HG02852 (cell line): ENCODE results near the gene RIPPLY1.

Experiments
- ATAC-seq: cut with Tn5 transposase; IDR thresholded peaks from one replicate; pipeline ENCODE4 v1.9.1; 2021; ENCODE audit warnings: mild to moderate bottlenecking, moderate library complexity; ENCODE audit not compliant: unreplicated experiment

RIPPLY1 gene, protein sequence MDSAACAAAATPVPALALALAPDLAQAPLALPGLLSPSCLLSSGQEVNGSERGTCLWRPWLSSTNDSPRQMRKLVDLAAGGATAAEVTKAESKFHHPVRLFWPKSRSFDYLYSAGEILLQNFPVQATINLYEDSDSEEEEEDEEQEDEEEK

DNA sequence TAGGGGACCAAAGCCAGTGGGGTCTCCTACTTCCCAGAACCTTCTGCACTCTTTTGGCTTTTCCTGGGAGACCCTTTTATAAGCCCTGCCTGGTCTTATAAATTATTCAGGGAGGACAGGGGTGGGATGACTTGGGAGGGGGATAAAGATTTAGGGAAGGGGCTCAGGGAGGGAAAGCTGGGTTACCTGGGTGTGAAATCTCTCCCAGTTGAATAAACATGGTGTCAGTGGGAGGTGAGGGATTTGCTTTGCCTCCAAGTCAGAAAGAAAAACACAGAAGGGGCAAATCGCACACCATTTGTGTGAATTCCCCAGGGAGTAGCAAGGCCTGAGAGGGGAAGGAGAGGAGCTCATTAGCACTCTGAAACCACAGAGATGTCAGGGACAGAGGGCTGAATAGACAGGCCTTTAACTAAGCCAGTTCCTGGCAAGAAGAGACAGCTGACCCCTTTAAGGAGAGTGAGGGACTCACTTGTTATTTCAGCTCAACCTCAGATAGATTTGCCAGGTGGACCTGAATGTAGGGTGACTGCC, at the start of gene RIPPLY1:
Gene RIPPLY1 (minus strand): TSS at position 51 of the 534 bp plus-strand sequence. CDS start 54 bp downstream, outside the sequence.
- no peak for ATAC-seq

DNA sequence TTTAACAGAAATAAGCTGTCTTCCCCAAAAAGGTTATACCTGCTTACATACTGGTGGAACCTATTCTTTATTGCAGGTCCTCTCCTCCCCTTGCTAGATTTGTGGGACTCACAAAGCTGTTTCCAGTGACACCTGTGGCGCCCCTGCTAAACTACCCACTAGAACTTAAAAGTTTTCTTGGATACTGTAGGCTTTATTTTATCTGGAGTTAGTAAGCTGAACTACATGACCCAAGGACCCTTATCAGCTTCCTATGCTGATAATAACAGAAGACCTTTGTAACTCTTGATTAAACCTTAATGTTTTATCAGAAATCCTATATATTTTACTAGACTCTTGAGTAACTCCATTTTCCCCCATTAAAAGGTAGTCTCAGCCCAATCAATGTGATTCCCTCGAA, 49.4 kb upstream of the RIPPLY1 start:
- ATAC-seq = no peak

DNA sequence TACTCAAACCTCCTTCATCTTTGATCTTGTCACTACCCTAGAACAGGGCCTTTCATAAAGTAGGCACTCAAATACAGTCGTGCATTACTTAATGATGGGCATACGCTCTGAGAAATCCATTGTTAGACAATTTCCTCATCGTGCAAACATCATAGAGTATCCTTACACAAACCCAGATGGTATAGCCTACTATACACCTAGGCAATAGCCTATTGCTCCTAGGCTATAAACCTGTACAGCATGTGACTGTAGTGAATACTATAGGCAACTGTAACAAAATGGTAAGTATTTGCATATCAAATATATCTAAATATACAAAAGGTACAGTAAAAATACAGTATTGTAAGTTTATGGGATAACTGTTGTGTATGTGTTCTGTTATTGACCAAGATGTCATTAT, 48.9 kb upstream of the RIPPLY1 start:
- no peak for ATAC-seq

DNA sequence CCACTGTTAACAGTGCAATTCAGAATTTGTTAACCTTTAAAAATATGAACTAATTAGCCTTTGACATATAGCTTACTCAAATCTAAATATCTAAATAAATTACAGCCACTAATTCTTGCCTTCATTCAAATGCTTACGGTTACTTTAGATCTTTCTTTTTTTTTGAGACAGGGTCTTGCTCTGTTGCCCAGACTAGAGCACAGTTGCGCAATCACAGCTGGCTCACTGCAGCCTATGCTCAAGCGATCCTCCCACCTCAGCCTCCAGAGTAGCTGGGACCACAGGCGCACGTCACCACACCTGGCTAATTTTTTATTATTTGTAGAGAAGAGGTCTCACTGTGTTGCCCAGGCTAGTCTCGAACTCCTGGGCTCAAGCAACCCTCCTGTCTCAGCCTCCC, 48.1 kb upstream of the RIPPLY1 start:
- ATAC-seq = no peak

DNA sequence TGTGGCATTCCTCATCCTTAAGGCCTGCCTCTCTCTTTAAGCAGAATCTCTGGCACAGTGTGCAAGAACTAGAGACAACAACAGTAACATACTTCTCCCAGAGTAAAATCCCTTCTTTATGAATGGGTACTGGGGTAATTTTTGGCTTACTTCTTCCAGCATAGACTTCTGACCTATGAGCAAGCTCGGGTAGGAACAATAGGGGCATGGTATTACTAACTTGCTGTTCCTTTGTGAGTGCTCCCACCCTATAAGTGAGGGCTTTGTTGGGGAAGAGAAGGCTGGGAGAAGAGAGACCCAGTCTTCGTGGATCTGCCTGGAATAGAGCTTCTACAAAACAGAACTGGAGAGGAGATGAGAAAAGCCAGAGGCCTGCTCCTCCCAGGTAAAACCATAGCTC, 47.2 kb upstream of the RIPPLY1 start:
- ATAC-seq = no peak

DNA sequence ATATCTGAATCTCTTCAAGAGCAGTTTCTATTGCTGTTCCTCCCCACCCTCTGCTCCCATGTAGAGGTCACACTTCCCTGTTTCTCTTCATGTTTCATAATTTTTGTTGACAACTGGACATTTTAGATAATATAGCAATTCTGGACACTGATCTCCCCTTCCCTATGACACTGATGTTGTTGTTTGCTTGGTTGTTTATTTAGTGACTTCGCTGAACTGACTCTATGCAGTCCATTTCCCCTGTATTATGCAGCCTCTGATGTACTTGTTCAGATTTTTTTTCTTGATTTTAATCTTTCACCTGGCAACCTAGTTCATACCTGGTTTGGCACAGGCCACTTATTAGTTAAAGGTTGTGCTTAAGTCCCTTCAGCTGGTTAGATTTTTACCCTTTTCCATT, 46.2 kb upstream of the RIPPLY1 start:
- ATAC-seq = no peak

DNA sequence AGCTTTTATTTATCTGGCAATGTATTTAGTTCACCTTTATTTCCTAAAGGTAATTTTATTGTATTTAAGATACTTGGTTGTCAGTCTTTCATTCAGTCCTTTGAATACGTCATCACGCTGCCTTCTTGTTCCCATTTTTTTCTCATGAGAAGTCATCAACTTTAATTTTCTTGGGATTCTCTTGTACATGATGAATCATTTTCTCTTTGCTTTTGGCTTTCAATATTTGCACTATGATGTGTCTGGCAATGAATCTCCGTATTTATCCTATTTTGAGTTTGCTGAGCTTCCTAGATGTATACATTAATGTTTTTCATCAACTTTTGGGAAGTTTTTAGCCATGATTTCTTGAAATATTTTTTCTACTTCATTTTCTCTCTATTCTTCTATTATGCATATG, 45.5 kb upstream of the RIPPLY1 start:
- no peak for ATAC-seq

DNA sequence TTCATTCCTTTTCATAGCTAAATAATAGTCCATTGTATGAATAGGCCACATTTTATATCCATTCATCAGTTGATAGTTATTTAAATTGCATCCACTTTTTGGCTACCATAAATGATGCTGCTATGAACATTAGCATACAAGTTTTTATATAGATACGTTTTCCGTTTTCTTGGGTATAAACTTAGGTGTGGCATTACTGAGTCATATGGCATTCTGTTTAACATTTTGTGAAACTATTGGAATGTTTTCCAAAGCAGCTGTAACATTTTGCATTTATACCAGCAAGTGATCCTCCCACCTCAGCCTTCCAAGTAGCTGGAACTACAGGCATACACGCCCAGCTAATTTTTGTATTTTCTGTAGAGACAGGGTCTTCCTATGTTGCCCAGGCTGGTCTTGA, 43.3 kb upstream of the RIPPLY1 start:
- no peak for ATAC-seq

DNA sequence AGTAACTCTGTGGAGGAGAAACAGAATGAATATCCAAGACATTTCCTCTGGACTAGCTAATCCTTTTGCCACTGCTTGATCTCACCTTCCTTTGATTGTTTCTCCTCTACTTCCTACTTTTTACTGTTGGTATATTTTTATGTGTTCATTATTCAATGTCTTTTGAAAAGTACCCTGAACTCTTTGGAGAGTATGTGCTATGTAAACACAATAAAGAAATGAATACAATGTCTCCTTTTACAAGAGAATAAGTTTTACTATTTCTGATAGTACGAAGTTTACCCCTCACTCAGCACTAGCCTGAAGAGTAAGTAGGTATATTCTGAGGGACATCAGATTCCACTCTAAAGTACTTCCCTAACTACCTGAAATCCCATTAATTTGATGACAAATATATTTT, 36.9 kb upstream of the RIPPLY1 start:
- ATAC-seq = no peak

DNA sequence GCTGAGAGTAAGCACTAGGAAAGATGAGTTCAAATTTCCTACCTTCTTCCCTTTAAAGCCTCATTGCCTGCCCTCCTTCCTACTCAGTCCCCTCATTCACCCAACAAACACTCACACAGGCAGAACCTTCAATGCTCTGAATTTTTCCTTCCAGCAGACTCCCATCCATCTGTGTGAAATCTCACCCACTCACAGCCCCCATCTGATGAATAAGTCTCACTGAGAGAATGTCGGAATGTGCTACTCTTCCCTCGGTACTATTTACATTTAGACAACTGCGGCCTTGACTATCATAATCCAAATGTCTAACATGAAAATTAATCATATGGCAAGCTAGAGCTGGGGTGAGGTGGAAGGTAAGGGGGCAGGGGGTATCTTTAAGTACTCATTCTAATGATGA, 36.4 kb upstream of the RIPPLY1 start:
- ATAC-seq = no peak

DNA sequence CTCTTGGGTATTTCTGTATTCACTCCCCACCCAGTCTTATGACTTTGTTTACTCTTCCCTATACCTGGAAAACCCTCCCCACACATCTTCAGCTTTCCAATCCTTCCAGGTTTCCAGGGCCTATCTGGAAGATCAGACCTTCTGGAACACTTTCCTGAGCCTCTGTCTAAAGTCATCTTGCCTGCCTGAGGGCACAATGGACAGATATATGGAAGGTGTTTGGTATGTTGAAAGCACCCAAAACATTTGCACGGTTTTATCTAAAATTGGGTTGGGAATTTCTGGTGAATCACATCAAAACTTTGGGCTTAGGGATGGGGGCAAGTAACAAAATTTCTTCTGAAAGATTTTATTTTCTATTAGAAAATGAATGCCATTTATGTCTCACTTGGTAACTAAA, 33.1 kb upstream of the RIPPLY1 start:
- no peak for ATAC-seq

DNA sequence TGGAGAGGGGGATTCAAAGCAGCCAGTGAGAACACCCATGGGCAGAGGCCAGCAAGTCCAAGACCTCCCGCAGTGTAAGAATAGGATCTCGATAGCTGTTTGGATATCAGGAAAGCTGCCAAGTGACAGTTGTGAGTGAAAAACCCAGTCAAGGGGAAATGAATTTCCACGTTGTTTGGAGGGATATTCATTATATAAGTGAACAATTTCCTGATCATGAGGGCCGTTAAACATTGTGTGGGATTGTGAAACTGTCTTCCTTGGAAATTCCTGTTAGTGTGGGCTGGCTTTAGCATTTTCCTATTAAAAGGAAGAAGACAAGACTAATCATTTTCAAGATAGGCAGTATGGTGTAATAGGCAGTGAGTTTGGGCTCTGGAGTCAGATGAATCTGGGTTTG, 32.0 kb upstream of the RIPPLY1 start:
- ATAC-seq = no peak

DNA sequence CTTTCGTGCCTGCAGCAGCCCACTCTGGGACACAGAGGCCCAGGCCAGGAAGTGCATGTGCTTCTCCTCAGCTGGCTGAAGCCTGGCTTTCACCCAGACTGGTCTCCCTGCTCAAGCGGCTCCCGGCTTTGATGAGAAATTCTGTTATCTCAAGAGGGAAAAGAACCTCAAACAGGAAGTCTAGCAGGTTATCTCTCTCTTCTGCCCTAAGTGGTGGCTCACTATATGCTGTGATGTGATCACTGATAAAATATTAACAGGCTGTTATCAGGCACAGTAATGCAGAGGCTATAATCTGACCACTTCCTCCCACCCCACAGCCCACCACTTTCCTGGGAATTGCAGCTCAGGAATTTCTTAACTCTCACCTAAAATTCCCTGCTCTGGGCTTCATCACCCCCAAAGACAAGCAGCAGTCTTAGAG, 30.4 kb upstream of the RIPPLY1 start:
- ATAC-seq = no peak

DNA sequence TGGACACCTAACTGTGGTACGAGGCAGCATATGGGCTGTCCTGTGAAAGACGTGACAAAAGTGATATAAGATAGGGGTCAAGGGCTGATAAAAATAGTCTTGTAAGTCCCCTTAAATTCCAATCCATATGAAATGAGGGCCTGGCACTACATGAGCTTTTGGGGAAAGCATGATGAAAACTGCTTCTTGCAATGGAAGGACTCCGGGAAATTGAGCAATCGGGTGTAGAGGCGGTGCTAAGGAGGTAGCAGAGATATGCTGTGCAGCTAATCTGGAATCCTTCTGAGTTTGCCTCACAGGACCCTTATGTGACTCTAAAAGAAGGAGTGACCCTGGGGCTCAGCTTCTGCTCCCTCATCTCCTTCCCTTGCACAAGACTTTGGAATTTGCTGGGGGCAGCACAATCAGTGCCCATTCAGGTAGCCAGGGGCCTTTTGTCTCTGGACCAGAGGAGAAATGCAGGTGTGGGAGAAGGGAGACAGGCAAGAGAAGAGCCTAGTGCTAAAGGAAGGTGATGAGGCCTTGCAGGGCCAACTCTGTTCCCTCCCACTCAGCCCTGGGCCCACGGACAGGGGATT, 29.9 kb upstream of the RIPPLY1 start:
- ATAC-seq = no peak

DNA sequence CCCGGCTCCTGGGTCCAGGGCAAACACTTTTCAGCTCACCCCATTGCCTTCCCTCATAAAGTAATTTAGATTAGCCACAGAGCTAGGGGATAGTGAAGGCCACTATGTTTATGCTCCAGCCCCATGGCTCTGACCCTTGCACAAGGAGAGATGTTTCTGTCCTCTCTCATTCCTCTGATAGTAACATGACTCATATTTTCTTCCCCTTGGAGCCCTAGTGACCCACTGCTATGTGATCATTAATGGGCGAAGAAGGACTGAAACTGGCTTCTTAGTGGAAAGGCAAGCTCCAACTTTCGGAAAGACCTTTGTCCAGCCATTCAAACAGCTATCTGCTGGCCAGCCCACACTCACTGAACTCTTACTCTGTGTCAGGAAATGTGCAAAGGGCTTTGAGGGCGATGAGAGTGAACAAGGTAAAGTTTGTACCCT, 29.4 kb upstream of the RIPPLY1 start:
- ATAC-seq = no peak

DNA sequence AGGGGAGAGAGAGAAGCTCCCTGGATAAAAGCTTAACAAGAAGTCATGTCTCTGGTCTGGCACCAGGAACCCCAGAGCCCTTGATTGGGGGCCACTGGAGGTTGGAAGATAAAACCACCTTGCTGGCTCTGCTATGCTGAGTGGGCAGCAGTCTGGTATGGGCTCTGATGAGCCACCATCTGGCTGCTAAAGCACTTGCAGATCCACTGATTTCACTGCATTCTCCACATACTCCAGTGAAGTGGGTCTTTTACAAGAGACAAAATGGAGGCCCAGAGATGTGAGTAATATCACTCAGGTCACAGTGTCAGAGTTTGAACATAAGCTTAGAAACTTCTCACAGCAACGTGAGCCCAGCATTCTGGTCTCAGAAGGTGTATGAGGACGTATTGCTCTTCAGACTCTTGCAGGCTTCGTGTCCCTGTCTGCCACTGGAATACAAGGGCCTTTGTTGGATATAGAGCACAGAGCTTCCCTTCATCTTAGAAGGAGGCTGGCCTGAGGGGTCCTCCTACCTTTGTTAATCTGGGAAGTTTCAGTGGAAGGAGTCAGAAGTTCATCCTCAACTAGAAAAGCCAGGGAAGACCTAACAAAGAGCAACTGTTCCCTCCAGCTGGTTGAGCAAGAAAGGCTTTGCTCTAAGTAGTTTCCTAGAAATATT, 28.8 kb upstream of the RIPPLY1 start:
- no peak for ATAC-seq

DNA sequence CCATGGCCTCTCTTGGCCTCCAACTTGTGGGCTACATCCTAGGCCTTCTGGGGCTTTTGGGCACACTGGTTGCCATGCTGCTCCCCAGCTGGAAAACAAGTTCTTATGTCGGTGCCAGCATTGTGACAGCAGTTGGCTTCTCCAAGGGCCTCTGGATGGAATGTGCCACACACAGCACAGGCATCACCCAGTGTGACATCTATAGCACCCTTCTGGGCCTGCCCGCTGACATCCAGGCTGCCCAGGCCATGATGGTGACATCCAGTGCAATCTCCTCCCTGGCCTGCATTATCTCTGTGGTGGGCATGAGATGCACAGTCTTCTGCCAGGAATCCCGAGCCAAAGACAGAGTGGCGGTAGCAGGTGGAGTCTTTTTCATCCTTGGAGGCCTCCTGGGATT, 25.1 kb upstream of the RIPPLY1 start:
- ATAC-seq = no peak

DNA sequence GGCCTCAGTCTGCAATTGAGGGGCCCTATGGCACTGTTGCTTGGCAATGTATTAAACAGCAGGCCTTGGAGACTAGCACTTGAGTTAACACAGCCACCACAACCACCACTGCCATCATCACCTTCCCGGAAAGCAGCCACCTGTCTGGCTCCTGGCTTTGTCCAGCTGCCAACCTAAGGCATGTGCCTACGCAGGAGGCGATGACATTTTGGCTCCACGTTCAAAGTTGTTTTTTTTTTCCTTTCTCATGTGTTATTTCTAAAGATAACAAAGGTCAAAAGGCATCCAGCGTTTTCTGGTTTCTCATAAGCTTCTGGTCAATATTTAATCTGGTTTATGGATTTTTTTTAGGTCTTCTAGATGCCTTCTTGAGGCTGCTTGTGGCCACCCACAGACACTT, 24.6 kb upstream of the RIPPLY1 start:
- no peak for ATAC-seq

DNA sequence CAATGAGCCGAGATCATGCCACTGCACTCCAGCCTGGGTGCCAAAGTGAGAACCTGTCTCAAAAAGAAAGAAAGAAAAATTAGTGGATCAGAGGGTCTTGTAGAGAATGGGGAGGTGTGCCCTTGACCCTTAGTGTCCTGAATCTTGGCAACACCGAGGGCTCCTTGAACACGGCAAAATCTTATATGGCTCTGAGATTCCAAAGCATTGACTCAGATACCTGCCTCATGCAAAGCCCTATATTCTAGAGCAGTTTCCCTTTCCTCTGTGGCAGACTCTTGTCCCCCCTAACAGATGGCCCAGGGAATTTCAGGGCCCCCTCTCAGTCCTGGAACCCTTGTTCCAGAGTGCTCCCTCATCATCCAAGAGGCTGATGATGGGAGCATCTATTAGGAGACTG, 23.9 kb upstream of the RIPPLY1 start:
- no peak for ATAC-seq

DNA sequence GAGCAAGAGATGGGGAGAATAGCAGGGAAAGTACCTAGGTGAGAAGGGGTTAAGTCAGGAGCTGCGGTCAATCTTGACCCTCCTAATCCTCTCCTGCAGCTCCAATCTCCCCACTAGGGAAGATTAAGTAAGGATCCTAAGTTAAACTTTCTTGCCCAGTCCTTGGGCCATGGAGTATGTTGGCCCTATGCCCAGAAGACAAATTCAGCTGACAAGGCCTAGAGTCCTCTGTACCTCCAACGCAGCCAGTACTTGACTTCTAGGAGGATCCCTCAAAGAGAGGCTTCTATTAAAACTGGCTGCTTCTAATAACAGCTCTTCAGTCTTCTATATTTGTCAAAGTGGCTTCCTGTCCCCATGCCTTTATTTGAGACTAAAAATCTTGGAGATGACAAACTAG, 18.5 kb upstream of the RIPPLY1 start:
- ATAC-seq = no peak

DNA sequence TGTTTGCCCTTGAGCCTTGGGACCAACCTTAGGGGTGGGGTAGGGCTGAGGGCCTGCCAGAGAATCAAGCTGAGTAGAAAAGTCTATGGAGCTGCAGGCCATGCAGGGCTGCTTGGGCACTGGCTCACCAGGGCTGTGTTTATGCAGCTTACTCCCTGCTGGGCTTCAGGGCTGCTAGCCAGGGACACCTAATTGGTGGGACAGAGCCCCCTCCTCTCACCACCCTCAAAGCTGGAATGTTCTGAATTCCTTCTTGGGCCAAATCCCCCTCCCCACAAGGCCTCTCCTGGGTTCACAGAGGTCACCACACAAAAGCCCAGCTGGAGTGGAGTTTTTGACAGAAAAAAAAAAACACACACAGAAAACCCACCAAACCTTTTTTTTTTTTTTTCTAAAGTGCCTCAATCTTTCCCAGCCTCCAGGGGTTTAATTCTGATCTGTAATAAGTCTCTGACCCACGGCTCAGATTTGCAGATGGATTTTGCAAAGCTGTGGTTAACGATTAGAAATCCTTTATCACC, 16.9 kb upstream of the RIPPLY1 start, which contains the start of gene CLDN2:
Gene CLDN2 (plus strand): TSS at position 471 of the 521 bp plus-strand sequence. CDS start 7,827 bp downstream, outside the sequence.
- ATAC-seq = no peak
